Stimulated activated CD8-positive, alpha-beta memory T cell treated with anti-CD3 and anti-CD28 coated beads, Interleukin-12 subunit alpha, Interleukin-12 subunit beta, amount 100 ng/mL, for 1 hour (primary cell): Measurements from ENCODE around the gene PHF2.
"Not testable (repeated sequence)": the region's sequence is repeated elsewhere in the genome, so short reads cannot be mapped to it uniquely, and the experiment has no call there.

ENCODE experiments used
- DNase-seq: peaks from one replicate; pipeline ENCODE4 v3.0.0-alpha.2; 2020; ENCODE audit warnings: low read depth

The PHF2 gene

GRCh38 chr9:93665637-93666438 is 89.5 kb downstream of the PHF2 start:
- DNase-seq, result no peak

GRCh38 chr9:93666439-93666784 is 90.0 kb downstream of the PHF2 start:
- DNase-seq, result not testable (repeated sequence)

- no peak for DNase-seq
Observed at GRCh38 chr9:93667006-93667405, 90.6 kb downstream of the PHF2 start.

- DNase-seq, result no peak
Observed at GRCh38 chr9:93667627-93668026, 91.2 kb downstream of the PHF2 start.

GRCh38 chr9:93668261-93668871 is 92.0 kb downstream of the PHF2 start:
- no peak for DNase-seq

- DNase-seq, result no peak
Observed at GRCh38 chr9:93669116-93669957, 93.0 kb downstream of the PHF2 start.

- no peak for DNase-seq
Observed at GRCh38 chr9:93669958-93670207, 93.5 kb downstream of the PHF2 start.

GRCh38 chr9:93670208-93671019 is 94.0 kb downstream of the PHF2 start:
- DNase-seq, result no peak

- DNase-seq, result no peak
Observed at GRCh38 chr9:93671020-93671338, 94.6 kb downstream of the PHF2 start.

- not testable (repeated sequence) for DNase-seq
Observed at GRCh38 chr9:93672330-93673020, 96.1 kb downstream of the PHF2 start.

- DNase-seq, result no peak
Observed at GRCh38 chr9:93673021-93673838, 96.8 kb downstream of the PHF2 start.

- no peak for DNase-seq
Observed at GRCh38 chr9:93673839-93674334, 97.5 kb downstream of the PHF2 start.

GRCh38 chr9:93674580-93675335 is 98.4 kb downstream of the PHF2 start:
- no peak for DNase-seq

GRCh38 chr9:93675336-93676150 is 99.2 kb downstream of the PHF2 start:
- DNase-seq, result no peak

GRCh38 chr9:93676310-93677047 is 100.1 kb downstream of the PHF2 start:
- DNase-seq, result no peak

GRCh38 chr9:93677048-93677571 is 100.7 kb downstream of the PHF2 start:
- no peak for DNase-seq

GRCh38 chr9:93677641-93678136 is 101.3 kb downstream of the PHF2 start:
- DNase-seq, result no peak
